Progenitor cell of endocrine pancreas (in vitro differentiated cells): Measurements from ENCODE around the gene OR13C8. TPM values are rescaled to one million over a fixed set of nuclear protein-coding genes. Genes with fewer than 3 reads are reported as not detected.
"Not testable (repeated sequence)": the region's sequence is repeated elsewhere in the genome, so short reads cannot be mapped to it uniquely, and the experiment has no call there.

Experiments used
- DNase-seq: peaks from one replicate; pipeline ENCODE4 v3.0.0; 2021; ENCODE audit warnings: low spot score; ENCODE audit not compliant: unreplicated experiment
- H3K27ac Mint-ChIP-seq: 2 replicates; pipeline ENCODE4 v1.8.0; 2021; ENCODE audit warnings: mild to moderate bottlenecking, moderate library complexity, mixed read lengths
- H3K27me3 Mint-ChIP-seq: 2 replicates; pipeline ENCODE4 v1.8.0; 2021; ENCODE audit warnings: mixed read lengths
- H3K36me3 Mint-ChIP-seq: 2 replicates; pipeline ENCODE4 v1.8.0; 2022; ENCODE audit warnings: mixed read lengths; ENCODE audit not compliant: insufficient read depth
- H3K4me1 Mint-ChIP-seq: 2 replicates; pipeline ENCODE4 v1.8.0; 2021; ENCODE audit warnings: low read depth, mixed read lengths
- H3K4me3 Mint-ChIP-seq: 2 replicates; pipeline ENCODE4 v1.8.0; 2021; ENCODE audit warnings: low read depth, mild to moderate bottlenecking, moderate library complexity, mixed read lengths
- H3K9me3 Mint-ChIP-seq: 2 replicates; pipeline ENCODE4 v1.8.0; 2021; ENCODE audit warnings: low read depth, mixed read lengths
- long read RNA-seq: library from polyadenylated mRNA; unstranded; transcript quantifications from one replicate; pipeline ENCODE4 v2.0.0, GENCODE V29; 2020
- total RNA-seq: library from RNA; stranded (reverse); gene quantifications from 2 replicates; pipeline ENCODE4 v1.2.1, GENCODE V29; 2021
- TF ChIP-seq, protein P1 (sequence below): fragments of 200-600 bp; sonication (generic); IDR thresholded peaks from one replicate; pipeline ENCODE4 v1.5.0; 2021; ENCODE audit warnings: antibody characterized with exemption, mild to moderate bottlenecking; ENCODE audit not compliant: unreplicated experiment

The OR13C8 gene, protein sequence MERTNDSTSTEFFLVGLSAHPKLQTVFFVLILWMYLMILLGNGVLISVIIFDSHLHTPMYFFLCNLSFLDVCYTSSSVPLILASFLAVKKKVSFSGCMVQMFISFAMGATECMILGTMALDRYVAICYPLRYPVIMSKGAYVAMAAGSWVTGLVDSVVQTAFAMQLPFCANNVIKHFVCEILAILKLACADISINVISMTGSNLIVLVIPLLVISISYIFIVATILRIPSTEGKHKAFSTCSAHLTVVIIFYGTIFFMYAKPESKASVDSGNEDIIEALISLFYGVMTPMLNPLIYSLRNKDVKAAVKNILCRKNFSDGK
- not detected in 2 replicates for total RNA-seq
- long read RNA-seq: 0 reads

DNA sequence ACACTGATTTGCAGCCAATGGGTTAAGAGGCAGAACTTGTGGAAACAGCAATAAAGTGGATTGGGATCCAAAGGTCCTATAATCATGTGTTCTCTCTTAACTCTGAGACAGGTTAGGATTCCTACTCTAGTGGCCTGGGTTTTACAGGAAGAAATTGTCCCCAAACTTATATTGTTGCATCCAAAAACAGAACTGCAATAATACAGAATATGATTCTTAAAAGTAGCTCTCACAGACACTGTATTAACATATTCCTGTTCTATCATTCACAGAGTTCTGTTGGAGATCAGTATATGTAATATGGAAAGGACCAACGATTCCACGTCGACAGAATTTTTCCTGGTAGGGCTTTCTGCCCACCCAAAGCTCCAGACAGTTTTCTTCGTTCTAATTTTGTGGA lies at the start of gene OR13C8:
Gene OR13C8 (plus strand): TSS at position 301 of the 400 bp plus-strand sequence. CDS start 0 bp downstream, at position 301.
- H3K36me3 Mint-ChIP-seq: no peaks in the 10 kb centered on the region
- DNase-seq: no peak
- no peaks in the 10 kb centered on the region for H3K27me3 Mint-ChIP-seq
- no peak within 1 kb of the TSS for H3K27ac Mint-ChIP-seq
- H3K4me1 Mint-ChIP-seq: no peaks in the 10 kb centered on the region
- peaks cover 24% of the 10 kb centered on the region for H3K9me3 Mint-ChIP-seq
- H3K4me3 Mint-ChIP-seq: no peak within 1 kb of the TSS
- TF ChIP-seq, protein P1, sequence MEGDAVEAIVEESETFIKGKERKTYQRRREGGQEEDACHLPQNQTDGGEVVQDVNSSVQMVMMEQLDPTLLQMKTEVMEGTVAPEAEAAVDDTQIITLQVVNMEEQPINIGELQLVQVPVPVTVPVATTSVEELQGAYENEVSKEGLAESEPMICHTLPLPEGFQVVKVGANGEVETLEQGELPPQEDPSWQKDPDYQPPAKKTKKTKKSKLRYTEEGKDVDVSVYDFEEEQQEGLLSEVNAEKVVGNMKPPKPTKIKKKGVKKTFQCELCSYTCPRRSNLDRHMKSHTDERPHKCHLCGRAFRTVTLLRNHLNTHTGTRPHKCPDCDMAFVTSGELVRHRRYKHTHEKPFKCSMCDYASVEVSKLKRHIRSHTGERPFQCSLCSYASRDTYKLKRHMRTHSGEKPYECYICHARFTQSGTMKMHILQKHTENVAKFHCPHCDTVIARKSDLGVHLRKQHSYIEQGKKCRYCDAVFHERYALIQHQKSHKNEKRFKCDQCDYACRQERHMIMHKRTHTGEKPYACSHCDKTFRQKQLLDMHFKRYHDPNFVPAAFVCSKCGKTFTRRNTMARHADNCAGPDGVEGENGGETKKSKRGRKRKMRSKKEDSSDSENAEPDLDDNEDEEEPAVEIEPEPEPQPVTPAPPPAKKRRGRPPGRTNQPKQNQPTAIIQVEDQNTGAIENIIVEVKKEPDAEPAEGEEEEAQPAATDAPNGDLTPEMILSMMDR: no peak

DNA sequence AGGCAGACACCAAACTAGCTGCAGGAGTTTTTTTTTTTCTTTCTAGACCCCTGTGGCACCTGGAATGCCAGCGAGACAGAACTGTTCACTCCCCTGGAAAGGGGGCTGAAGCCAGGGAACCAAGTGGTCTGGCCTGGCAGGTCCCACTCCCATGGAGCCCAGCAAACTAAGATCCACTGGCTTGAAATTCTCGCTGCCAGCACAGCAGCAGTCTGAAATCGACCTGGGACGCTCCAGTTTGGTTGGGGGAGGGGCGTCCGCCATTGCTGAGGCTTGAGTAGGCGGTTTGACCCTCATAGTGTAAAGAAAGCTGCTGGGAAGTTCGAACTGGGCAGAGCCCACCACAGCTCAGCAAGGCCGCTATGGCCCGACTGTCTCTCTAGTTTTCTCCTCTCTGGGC lies 48.7 kb upstream of the OR13C8 start:
- not testable (repeated sequence) for H3K4me1 Mint-ChIP-seq, DNase-seq, H3K36me3 Mint-ChIP-seq, H3K4me3 Mint-ChIP-seq, H3K27ac Mint-ChIP-seq, H3K9me3 Mint-ChIP-seq, H3K27me3 Mint-ChIP-seq

DNA sequence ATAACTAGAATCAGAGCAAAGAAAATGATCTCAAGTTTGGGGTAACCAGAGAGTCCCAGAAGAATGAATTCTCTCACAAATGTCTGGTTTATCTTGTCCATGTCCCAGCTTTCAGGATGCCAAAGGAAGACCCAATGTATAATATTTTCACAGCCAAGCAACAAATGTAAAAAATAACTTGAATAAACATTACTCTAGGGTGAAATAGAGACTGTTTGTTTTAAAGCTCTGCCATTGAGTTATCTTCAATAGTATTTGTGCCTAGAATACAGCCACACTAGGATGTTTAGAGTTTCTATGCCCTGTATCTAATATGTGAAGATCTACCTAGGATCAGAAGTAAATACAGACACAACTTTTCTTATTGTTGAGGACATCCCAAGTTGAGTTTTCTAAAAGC lies 41.9 kb upstream of the OR13C8 start, which contains the start of gene OR13C4:
Gene OR13C4 (minus strand): TSS at position 101 of the 400 bp plus-strand sequence. CDS start 0 bp downstream, at position 101.
- H3K9me3 Mint-ChIP-seq: peaks cover 12% of the 10 kb centered on the region
- H3K27ac Mint-ChIP-seq: no peak within 1 kb of the TSS
- TF ChIP-seq, protein P1: no peak
- H3K36me3 Mint-ChIP-seq: no peaks in the 10 kb centered on the region
- no peaks in the 10 kb centered on the region for H3K27me3 Mint-ChIP-seq
- no peak within 1 kb of the TSS for H3K4me3 Mint-ChIP-seq
- no peak for DNase-seq
- H3K4me1 Mint-ChIP-seq: no peaks in the 10 kb centered on the region

DNA sequence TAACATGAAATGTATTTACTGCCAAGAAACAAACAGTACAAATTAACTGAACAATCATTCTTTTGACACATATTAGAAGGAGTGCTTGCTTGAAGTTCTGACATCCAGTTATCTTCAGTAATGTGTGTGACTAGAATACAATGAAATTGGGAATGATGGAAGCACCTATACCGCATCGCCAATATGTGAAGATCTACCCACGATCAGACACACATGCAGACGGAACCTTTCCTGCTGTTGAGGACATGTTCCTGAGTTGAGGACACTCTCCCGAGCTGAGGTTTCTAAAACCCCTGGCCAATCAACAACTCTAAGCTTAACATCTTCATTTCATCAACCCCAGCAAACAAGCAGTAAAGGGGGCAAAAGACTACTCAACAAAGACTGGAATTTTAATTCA lies 32.2 kb upstream of the OR13C8 start, which contains the start of gene OR13C3:
Gene OR13C3 (minus strand): TSS at position 101 of the 400 bp plus-strand sequence. CDS start 133 bp downstream, outside the sequence.
- Mint-ChIP-seq H3K36me3 (no peaks in the 10 kb centered on the region), H3K4me1 (no peaks in the 10 kb centered on the region), H3K27ac (no peak within 1 kb of the TSS), H3K27me3 (no peaks in the 10 kb centered on the region), H3K4me3 (no peak within 1 kb of the TSS), H3K9me3 (no peaks in the 10 kb centered on the region)
- TF ChIP-seq, protein P1: no peak
- no peak for DNase-seq

DNA sequence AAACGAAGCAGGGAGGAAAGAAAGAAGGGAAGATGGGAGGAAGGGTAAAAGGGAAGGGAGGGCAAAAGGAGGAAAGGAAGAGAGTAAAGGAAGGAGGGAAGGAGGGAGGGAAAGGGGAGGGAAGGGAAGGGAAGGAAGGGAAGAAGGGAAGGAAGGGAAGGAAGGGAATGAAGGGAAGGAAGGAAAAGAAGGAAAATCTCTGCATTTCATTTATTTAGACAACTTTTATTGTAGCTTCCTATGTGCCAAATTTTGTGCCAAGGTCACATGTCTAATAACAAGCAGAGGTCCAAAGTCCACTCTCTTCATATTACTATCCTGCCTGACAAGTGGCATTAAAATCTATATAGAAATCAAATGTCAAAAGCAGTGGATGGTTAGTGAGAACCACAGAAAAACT lies 29.7 kb upstream of the OR13C8 start:
- Mint-ChIP-seq H3K4me1 (no peaks in the 10 kb centered on the region), H3K9me3 (no peaks in the 10 kb centered on the region), H3K27me3 (no peaks in the 10 kb centered on the region), H3K36me3 (no peaks in the 10 kb centered on the region), H3K27ac (peak overlapping the region; percentile 26), H3K4me3 (no peak overlapping the region)
- DNase-seq: no peak
- TF ChIP-seq, protein P1: no peak

DNA sequence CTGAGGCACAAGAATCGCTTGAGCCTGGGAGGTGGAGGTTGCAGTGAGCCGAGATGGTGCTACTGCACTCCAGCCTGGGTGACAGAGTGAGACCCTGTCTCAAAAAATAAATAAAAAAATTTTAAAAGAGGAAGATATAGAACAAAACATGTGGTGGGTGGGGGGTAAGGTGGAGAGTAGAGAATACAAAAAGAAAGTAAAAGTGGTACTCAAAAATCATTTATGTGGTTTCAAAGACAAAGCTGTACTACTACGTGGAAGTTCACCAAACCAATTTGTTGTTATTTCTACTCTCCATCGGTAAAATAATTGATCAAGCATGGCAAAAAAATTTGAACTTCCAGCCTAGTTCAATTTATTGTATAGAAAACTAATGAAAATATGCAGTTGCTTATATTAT lies 24.3 kb upstream of the OR13C8 start:
- no peak for DNase-seq
- Mint-ChIP-seq H3K9me3 (no peaks in the 10 kb centered on the region), H3K4me3 (no peak overlapping the region), H3K4me1 (no peaks in the 10 kb centered on the region), H3K27me3 (no peaks in the 10 kb centered on the region), H3K27ac (no peak overlapping the region), H3K36me3 (no peaks in the 10 kb centered on the region)
- TF ChIP-seq, protein P1: no peak
